ENCODE measurements around the gene ATM.
"Not testable (repeated sequence)": the region's sequence is repeated elsewhere in the genome, so short reads cannot be mapped to it uniquely, and the experiment has no call there.

ATM gene

DNA sequence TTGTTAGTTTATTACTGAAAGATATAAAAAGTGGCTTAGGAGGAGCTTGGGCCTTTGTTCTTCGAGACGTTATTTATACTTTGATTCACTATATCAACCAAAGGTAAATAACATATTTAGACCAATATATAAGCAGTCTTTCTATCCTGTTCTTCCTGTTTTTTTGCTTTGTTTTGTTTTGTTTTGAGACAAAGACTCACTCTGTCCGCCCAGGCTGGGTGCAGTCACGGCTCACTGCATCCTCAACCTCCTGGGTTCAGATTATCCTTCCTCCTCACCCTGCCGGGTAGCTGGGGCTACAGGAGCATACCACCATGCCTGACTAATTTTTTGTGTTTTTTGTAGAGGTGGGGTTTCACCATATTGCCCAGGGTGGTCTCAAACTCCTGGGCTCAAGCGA lies 66.8 kb downstream of the ATM start:
- no peak for DNase-seq

DNA sequence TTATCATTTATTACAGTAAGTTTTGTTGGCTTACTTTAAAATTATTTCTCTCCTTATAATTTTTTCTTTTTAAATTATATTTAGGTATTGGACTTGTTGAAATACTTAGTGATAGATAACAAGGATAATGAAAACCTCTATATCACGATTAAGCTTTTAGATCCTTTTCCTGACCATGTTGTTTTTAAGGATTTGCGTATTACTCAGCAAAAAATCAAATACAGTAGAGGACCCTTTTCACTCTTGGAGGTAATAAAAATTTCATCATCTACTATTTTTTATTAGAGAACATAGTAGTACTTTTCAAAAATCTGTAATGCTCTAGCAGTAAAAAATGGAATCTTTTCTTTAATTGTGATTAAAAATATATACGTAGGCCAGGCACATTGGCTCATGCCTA lies 70.4 kb downstream of the ATM start:
- no peak for DNase-seq

DNA sequence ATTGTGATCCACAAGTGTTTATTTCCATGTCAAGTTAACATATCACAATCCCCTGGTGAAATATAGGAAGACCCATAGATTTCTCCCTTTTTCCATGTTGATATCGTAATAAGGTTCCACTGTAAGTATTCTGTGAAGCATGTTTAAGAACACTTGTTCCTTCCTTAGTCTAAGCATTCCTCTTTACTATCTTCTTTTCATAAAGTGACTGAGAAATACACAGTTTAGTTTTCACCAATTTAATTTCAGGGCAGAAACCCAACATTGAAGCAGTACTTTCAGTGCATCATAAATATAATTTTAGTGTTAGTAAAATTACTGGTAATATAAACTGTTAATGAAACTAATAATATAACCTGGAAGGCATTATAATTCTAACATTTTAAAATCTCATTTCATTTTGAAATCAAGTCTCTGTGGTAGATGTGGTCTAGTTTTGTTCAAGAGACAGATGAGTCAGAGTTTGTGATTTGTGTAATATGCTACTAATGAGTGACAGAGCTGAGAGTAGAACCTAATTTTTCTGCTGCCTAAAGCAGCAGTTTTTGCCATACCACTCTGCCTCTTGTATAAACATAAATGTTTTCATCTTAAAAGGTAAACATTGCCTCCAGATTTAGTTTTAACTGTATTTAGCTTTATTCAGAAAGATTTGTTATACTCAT lies 79.4 kb downstream of the ATM start:
- no peak for DNase-seq

DNA sequence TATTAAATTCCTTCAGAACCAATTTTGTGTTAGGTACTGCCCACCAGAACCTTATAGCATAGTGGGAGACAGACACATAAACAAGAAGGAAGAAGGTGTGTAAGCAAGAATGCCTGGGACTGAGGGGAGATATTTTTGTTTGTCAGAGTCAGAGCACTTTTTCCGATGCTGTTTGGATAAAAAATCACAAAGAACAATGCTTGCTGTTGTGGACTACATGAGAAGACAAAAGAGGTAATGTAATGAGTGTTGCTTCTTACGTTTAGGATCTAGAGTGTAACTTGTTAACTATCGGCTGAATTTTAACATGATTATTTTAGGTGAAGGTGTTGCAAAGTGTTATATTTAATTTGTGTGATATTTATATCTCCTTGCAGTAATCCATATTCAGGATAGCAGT lies 84.9 kb downstream of the ATM start:
- no peak for DNase-seq

DNA sequence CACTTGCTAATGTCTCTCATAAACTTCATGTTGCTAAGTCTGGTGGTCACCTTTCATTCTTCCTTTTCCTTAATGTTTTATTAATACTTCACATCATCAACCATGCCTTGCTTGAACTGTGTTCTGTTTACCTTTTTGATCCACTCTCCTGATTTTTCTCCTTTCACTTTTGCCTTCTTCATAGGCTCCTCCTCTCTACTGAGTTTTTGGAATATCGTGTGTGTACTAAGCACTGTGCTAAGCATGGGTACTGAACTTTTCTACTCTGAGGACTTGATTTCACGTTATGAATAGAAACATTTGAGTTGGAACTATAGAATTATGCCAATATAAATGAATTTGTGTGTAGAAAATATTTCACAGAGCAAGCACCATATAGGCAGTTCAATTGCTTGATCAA lies 90.6 kb downstream of the ATM start:
- no peak for DNase-seq

DNA sequence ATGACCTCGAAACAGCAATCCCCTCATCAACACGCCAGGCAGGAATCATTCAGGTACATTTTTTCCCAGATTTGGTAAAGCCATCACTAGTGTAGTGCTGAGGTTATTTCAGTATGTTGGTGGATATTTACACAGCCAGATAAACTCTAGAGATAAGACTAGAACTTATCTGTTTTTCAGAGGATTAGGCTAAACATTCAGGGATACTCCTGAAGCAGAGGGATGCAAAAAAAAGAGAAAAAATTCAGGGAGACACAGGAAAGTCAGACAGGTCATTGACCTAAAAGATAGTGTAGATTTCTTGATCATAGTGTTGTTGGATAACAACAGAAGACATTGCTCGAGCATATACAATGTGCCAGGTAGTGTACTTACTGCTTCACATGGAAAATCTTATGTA lies 93.2 kb downstream of the ATM start:
- no peak for DNase-seq

DNA sequence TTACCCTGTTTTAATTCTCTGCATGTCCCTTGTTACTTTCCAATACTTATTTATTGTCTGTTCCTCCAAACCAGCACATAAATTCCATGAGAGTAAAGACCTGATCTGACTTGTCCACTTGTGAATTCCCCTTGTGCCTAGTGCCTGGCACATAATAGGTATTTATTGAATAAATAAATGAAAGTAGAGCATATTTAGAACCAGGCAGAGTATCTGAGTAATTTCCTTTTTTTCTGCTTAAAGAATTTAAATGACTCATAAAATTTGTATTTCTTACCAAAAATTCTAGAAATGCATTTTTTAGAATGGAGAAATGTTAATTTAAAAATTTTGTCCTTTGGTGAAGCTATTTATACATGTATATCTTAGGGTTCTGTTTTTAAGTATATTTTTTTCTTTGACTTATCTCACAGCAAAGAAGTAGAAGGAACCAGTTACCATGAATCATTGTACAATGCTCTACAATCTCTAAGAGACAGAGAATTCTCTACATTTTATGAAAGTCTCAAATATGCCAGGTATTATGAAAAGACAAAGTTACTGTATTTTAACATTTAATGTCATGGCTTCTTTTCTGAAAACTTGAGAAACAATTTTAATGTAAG lies 96.8 kb downstream of the ATM start:
- DNase-seq = no peak

DNA sequence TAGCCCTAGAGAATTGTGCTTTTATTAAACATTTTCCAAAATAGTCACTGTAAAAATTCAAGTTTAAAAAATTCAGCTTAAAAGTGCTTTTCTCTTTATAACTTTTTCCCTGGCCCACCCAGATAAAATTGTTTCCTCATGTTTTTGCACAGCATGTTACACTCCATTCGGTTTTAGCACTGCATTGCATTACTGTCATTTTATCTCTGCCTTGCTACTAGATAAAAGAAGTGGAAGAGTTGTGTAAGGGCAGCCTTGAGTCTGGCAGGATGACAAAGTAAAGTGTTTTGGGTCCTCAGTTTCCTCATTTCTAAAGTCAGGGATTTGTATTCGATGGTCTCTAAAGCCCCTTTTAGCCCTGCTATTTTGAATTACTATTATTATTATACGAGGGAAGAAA lies 99.8 kb downstream of the ATM start:
- no peak for DNase-seq

DNA sequence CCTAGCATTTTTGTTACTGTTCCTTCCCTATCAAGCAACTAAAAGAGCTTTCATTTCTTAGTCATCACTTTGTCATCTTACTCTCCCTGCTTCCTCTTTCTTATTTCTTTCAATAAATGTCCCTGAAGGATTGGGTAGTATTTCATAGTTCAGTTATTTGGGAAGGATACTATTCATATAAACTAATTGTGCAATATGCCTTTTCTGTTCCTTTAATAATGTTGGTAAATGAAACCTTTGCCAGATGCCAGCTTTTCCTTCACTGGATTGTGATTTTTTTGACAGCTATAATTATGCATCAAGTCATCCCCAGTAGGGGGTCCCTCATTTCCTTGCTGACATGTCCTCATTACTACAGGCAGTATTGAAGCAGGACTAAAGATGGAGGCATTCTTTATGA lies 101.7 kb downstream of the ATM start:
- no peak for DNase-seq

DNA sequence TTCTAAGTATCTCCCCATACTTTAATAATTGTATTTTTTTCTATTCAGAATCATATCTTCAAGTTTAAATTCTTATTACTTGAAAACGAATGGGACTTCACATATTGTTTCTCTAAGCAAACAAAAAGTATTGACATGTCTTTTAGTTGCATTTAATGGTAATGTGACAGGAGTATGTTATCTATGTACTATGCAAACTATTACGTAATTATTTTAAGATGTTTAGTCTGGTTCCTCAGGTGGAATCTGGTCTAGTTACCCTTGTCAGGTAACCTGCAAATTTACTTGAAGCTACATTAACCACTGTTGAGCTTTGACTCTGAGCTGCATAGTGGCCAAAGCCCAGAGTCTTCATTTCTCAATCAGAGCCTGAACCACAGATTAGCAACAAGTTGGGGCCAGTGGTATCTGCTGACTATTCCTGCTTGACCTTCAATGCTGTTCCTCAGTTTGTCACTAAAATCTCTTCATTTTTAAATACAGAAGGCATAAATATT lies 110.6 kb downstream of the ATM start:
- no peak for DNase-seq

DNA sequence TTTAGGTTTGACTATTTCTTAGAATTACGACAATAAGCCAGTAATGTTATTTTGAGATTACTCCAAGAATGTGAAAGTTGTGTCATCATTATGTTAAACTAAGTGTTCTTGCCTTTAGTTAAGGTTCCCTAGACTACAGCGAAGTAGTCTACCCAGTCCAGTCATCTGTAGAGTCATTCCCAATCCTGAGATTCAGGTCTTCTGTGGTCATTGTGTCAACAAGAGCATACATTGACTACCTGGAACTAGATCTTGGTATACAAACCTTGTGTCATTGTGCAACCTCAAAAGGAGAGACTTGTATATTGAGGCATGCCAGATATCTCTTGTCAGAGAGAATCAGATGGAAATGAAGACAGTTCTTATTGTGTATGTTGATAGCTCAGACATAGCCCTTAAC lies 115.9 kb downstream of the ATM start:
- DNase-seq = no peak

DNA sequence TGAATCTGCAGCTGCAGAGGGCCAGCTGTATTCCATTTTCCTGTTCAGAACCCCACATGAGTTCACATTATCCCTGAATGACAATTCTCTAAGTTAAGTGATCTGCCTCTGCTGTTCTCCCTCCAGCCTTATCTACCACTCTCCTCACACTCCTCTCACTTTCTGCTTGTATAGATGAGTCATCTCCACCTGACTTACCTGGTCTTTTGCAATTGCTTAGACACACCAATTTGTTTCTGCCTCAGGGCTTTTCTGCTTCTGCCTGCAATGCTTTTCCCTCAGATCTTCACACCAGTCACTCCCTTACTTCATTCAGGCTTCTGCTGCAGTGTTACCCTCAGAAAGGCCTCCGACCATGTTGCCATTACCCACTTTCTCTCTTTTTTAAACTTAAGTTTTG lies 118.1 kb downstream of the ATM start:
- DNase-seq = no peak

DNA sequence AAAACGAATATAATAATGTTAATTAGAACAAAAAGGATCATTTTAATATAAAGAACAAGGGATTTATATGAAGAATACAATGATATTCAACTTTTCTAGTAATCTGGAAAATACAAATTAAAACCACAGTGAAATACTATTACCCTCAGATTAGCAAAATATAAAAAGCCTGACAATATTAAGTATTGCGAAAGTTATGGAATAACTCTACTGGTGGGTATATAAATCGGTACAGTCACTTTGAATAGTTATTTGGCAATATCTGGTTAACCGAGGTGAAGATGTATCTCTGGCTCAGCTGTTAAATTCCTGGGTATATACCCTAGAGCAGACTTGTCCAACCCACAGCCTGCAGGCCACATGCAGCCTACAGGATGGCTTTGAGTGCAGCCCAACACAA lies 118.8 kb downstream of the ATM start:
- no peak for DNase-seq

DNA sequence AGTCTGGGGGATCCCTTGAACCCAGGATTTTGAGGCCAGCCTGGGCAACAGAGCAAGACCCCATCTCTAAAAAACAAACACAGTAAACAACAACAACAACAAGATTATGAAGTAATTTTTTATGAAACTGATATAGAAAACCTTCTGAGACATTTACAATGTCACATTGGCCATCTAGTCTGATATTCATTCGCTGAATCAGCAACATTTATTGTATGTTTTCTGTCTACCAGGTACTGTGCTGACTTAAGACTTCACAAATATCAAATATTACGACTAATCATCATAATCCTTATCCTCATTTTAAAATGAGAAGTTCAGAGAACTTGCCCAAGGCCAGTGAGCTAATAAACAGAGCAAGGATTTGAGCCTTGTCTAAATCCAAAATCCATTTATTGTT lies 120.8 kb downstream of the ATM start:
- DNase-seq = no peak

DNA sequence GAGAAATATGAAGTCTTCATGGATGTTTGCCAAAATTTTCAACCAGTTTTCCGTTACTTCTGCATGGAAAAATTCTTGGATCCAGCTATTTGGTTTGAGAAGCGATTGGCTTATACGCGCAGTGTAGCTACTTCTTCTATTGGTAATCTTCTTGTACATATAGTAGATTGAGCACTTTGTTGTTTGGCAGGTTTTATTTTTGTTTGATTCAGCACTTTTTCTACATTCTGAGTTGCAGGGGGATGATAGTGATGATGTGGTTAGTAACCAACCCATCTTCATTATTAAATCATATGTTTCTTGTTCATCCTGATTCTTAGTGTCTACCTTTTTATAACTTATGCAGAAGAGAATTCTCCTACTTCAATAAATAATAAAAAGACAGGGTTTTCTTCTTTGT lies 122.9 kb downstream of the ATM start:
- no peak for DNase-seq

DNA sequence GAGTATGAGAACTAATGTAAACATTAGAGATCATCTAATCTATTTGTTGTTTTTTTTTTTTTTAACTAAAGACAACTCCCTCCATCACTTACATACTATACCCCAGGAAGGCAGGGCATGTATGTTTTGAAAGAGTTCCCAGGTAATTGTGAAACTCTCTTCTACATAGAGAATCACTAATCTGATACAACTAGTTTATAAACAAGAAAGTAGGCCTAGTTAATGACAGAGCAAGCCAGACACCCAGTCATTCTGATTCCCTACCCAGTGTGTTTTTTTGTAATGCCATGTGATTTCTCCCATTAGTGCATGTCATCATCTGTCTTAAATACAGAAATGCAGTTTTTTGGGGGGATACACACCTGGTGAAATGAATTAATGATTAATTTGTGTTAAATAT lies 123.6 kb downstream of the ATM start:
- DNase-seq = no peak

DNA sequence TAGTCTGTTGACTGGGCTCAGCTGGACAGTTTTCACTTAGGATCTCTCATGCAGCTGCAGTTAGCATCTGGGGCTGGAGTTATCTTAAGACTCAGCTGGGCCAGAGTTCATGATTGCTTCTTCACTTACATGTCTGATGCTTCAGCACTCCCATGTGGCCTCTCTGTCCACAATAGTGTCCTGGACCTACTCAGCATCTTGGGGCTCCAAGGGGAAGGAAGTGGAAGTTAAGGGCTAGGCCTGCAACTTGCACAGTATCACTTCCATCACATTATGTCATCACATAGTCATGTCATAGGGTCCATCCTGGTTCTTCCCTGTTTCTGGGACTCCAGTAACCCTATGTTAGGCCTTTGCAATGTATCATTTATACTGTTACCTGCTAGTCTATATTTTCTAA lies 128.6 kb downstream of the ATM start:
- DNase-seq = no peak

DNA sequence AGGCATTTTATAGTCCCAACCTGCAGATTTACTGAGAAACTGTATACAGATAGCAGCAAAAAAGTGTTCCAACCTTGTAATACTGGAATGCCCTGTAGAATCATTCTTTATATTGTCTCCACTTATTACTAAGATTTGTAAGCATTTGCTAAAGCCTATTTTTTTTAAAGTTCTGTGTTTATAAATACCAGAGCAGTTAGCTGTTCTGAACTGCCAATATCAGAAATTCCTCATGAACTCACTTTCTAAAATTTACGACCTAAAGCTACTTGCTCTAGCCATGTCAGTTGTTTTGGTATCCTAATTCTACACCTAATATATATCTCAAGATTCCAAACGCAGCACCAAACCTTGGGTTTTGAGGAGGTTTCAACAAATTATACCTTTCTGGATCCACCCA lies 141.3 kb downstream of the ATM start:
- DNase-seq = no peak

DNA sequence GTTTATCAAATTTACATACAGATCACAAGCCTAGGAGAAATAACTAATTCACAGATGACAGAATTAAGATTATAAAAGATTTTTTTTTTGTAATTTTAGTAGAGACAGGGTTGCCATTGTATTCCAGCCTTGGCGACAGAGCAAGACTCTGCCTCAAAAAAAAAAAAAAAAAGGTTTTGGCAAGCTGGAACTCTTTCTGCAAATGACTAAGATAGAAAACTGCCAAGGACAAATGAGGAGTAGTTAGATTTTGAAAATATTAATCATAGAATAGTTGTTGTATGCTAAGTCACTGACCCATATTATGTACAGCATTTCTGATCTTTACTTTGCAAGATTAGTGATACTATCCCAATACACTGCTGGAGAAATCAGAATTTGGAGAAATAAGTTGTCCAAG lies 145.3 kb downstream of the ATM start:
- DNase-seq = no peak

DNA sequence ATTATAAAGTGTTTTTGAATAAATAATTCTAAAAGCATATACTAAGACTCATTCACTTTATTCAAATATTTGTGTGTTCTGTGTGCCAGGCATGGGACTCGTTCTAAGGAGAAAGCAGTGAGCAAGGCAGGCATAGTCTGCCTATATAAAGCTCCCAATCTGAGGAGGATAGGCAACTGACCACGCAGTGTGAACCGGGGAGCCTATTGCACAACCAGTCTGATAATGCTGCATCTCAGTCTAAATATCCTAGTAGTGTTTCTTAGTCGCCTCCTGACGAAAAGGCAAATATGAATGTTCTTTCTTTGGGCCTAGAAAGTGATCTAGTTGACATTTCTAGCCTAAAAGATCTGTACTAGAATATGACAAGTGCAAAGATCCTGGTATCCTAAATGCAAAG lies 146.2 kb downstream of the ATM start:
- DNase-seq = no peak

DNA sequence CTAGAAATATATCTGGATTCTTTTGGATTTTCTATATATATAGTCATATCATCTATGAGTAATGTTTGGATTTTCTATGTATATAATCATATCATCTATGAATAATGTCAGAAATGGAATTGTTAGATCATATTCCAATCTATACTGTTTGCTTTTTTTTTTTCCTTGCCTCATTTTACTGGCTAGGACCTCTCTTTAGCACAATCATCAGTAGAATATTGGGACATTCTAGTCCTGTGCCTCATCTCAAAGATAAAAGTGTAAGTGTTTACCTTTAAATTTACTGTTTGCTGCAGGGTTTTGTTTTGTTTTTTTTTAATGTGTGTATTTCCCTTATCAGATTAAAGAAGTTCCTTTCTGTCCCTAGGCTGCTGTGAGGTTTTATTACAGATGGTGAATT lies 147.4 kb downstream of the ATM start:
- no peak for DNase-seq

DNA sequence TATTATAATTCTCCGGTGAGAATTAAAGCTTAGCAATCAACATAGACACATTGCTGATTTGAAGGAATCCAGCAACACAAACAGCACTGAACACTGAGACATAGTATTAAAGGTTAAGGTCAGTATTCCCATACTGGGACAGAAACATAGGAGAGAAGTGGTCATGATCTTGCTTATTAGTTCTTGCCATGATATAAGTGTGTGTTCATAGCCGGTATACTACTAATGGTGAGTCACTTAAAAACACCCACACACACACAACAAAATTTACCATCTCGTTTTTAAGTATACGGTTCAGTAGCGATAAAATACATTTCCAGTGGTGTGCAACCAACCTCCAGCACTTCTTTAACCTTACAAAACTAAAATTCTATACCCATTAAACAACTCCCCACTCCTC lies 148.1 kb downstream of the ATM start:
- DNase-seq = no peak

DNA sequence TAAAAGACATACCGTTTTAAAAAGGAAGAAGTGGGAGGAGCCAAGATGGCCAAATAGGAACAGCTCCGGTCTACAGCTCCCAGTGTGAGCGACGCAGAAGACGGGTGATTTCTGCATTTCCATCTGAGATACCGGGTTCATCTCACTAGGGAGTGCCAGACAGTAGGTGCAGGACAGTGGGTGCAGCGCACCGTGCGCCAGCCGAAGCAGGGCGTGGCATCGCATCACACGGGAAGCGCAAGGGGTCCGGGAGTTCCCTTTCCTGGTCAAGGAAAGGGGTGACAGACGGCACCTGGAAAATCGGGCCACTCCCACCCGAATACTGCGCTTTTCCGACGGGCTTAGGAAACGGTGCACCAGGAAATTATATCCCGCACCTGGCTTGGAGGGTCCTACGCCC lies 150.6 kb downstream of the ATM start:
- DNase-seq = not testable (repeated sequence)

DNA sequence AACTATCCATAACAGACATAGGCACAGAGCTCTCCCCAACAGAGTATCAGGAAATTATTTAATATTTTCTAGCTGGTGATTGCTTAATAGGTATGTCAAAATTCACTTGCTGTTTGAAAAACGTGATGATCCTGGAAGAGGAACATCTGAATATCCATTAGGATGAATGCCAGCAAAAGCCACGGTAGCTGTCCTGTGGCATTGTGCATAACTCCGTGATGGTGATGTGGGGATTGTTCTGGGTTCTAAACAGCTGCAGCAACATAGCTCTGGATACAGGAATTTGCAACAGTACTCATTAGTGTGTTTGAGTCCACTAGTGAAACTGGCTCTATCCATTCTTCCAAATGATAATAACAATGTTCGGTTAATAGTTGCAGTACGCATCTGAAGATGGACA lies 165.7 kb downstream of the ATM start:
- DNase-seq = no peak

DNA sequence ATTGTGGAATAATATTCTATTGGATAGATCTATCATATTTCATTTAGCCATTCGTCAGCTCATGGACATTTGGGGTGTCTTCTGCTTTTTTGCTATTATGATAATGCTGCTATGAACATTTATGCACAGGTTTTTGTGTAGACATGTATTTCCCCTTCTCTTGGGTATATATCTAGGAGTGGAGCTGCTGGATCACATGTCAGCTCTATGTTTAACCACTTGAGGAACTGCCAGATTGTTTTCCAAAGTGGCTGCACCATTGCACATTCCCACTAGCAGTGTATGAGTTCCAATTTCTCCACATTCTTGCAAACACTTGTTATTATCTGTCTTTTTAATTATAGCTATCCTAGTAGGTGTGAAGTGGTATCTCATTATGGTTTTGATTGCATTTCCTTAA lies 169.5 kb downstream of the ATM start:
- DNase-seq = no peak
